CD4-positive, alpha-beta T cell treated with Interleukin-6 at 100 ng/mL for 8 hours (primary cell): ENCODE results near the gene FAM81A.

ENCODE experiments used
- DNase-seq: peaks from one replicate; pipeline ENCODE4 v3.0.0-alpha.2; 2020; ENCODE audit warnings: mixed read lengths, low spot score

FAM81A gene

GRCh38 chr15:59543721-59544547 lies 105.9 kb downstream of the FAM81A start:
- DNase-seq: no peak

- DNase-seq: no peak
Measured at GRCh38 chr15:59545573-59545972, 107.6 kb downstream of the FAM81A start.

GRCh38 chr15:59548501-59549226 lies 110.7 kb downstream of the FAM81A start:
- no peak for DNase-seq

- DNase-seq: no peak
Measured at GRCh38 chr15:59549301-59550185, 111.6 kb downstream of the FAM81A start.

GRCh38 chr15:59550530-59550929 lies 112.5 kb downstream of the FAM81A start:
- DNase-seq: no peak

GRCh38 chr15:59550956-59551355 lies 113.0 kb downstream of the FAM81A start:
- no peak for DNase-seq

- no peak for DNase-seq
Measured at GRCh38 chr15:59553879-59554735, 116.1 kb downstream of the FAM81A start.

- DNase-seq: no peak
Measured at GRCh38 chr15:59555696-59556095, 117.7 kb downstream of the FAM81A start.

- DNase-seq: no peak
Measured at GRCh38 chr15:59556380-59556779, 118.4 kb downstream of the FAM81A start.

- no peak for DNase-seq
Measured at GRCh38 chr15:59557581-59557980, 119.6 kb downstream of the FAM81A start.

- no peak for DNase-seq
Measured at GRCh38 chr15:59558851-59559250, 120.9 kb downstream of the FAM81A start.

- DNase-seq: no peak
Measured at GRCh38 chr15:59561547-59561946, 123.6 kb downstream of the FAM81A start.

- no peak for DNase-seq
Measured at GRCh38 chr15:59562448-59563186, 124.6 kb downstream of the FAM81A start.

- DNase-seq: no peak
Measured at GRCh38 chr15:59565299-59565698, 127.3 kb downstream of the FAM81A start.

- no peak for DNase-seq
Measured at GRCh38 chr15:59567324-59567723, 129.3 kb downstream of the FAM81A start.

GRCh38 chr15:59569477-59569876 lies 131.5 kb downstream of the FAM81A start:
- DNase-seq: no peak

GRCh38 chr15:59570315-59570714 lies 132.3 kb downstream of the FAM81A start:
- DNase-seq: no peak

- DNase-seq: no peak
Measured at GRCh38 chr15:59571606-59572005, 133.6 kb downstream of the FAM81A start.
